HPDE6-E6E7 (cell line): ENCODE data around the gene VSTM2B.
"Not testable (repeated sequence)": the region's sequence is repeated elsewhere in the genome, so short reads cannot be mapped to it uniquely, and the experiment has no call there.

Experiments
- DNase-seq: peaks from one replicate; pipeline ENCODE4 v3.0.0; 2011; ENCODE audit warnings: missing footprints; ENCODE audit errors: extremely low spot score

Gene VSTM2B

DNA sequence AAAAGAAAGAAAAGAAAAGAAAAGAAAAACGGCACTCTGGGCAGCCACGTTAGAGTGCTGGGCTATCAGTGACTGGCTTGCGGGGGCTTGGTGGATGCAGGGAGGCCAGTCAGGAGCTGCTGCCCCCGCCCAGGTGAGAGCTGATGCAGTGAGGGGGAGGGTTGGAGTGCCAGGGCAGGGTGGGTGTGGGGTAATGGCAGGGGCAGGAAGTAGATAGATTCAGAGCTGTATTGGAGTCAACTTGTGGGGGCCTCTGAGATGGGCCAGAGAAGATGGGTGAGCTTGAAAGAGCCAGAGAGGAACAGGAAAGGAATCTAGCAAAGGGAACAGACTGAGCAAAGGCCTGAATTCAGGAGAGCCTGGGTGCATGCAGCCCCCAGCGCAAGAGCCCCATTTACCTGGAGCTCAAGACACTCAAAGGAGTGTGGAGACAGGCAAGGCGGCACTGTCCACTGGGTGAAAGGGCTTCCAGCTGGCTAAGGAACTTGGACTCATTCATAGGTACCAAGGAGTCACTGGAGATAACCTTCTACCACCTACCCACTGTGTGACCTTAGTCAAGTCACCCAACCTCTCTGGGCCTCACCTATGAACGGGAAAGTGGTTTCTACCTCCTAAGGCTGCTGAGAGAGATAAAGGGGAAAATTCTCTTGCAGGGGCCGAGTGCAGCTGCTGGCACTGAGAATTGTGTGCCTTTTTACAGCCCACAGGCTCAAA is 20.2 kb downstream of the VSTM2B start:
- DNase-seq, result no peak

DNA sequence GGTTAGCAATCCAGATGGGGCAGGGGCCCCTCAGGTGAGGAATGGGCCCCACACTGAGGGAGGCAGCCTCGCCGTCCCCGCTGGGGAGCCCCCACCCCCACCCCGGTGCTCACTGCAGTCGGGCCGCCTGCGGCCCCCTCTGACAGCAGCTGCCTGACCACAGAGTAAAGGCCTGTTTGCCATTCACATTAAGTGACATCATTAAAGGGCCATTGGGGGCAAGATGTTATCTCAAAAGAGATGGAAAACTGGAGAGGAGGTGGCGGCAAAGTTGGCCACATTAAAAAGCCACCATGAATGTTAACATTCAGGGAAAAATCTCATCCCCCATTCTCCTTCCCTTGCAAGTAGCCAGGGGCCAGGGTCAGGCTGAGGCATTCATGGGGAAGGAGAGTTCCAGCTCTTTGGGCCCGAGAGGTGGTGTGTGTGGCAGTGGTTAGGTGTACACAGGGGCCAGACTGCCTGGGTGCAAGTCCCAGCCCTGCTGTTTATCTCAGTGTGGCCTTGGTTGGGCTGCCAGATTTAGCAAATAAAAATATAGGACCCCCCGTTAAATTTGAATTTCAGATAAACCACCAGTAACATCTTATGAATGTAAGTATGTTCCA is 20.9 kb downstream of the VSTM2B start:
- DNase-seq, result no peak

GRCh38 chr19:29547361-29547960 is 21.7 kb downstream of the VSTM2B start:
- DNase-seq, result no peak

DNA sequence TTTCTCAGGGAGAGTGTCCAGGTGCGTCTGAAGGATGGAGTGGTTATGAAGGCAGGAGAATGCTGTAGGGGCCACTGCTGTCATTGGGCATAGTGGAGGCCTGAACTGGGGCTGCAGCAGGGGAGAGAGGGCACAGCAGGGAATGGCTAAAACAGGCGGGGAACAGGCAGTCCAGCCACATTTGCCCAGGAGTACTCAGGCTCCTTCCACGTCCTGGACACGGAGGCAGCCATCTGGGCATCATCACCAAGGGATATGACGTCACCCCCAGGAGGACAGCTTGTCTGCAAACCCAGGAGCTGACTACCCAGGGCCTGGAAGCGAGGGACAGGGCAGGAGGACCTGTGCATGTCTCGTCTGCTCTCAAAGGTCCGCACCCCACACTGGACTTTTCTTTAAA is 22.2 kb downstream of the VSTM2B start:
- no peak for DNase-seq

DNA sequence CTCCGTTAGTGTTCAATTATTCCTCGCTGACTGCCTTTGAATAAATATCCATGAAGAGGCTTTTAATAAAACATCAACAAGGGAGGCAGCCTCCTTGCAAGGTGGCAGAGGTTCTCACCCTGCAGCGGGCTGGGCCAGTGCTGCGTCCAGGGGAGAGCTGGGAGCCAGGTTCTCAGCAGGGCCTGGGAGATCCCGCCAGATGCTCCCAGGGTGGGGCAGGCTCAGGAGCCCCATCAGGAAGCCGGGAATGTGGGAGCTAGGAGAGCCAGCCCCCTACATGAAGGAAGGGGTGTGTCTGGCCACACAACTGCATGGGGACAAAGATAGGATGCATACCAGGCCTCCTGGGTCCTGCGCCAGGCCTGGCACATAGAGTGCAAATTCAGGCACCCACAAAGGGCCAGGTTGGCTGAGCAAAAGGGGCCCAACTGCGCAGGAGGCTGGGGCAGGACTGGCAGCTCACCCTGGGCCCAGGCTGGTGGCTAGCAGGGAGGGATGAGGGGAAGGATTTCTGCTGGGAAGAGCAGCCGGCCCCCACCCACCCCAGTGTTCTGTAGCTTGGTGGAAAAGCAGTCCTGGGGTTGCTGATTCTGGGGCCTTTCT is 22.8 kb downstream of the VSTM2B start:
- no peak for DNase-seq

DNA sequence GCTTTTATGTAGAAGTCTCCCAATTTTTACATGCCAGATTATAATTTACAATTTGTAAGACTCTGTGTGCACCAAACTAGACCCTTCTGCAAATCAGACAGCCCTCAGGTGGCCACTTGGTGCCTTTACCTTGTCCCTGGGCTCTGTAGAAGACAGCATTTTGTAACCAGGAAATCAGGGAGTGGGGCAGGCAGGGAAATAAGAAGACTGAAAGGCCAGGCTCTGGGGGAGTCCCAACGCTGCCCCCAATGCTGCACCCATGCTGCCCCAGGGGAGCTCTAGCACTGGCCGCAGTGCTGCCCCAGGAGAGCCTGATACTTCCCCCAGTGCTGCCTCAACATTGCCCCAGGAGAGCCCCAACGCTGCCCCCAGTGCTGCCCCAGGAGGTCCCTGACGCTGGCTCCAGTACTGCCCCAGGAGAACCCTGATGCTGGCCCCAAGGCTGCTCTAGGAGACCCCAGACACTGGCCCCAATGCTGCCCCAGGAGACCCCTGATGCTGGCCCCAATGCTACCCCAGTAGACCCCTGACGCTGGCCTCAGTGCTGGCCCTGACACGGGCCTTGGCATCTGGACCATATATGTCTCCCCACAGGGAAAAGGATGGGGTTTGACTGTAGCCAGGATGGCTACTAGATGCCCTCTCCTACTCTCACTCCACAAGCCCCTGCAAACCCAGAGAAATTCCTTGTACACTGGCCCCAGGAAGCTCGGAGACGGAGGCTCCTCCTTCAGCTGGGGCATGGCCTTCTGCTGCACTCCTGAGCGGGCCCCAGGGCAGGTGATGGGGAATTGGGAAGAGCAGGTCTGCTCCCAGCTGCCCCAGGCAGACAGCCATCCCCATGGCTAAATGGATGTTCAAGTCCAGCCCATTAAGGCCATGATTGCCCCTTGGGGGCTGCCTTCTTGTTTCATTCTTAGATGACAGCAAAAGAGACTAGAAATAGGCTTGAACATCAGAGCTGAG is 23.6 kb downstream of the VSTM2B start:
- DNase-seq, result no peak

- no peak for DNase-seq
Measured at GRCh38 chr19:29550896-29551295, 25.1 kb downstream of the VSTM2B start.

DNA sequence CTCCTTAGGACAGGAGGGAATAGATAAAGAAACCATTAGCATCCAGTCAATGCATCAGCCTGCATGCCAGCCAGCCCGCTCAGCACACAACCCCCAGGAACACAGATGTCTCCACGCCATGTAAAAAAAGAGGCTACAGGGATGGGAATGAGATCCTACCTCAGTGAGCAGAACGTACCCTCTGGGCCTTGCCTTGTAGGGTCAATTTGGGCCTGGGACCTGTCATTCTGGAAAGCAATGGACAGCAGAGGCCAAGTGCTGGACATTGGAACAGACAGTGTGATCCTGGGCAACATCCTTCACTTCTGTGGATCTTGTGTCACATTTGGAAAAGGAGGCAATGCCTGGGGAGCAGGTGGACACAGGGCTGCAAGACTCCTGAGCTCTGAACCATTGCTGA is 26.0 kb downstream of the VSTM2B start:
- DNase-seq, result no peak

- DNase-seq, result no peak
Measured at GRCh38 chr19:29552454-29553280, 26.9 kb downstream of the VSTM2B start.

DNA sequence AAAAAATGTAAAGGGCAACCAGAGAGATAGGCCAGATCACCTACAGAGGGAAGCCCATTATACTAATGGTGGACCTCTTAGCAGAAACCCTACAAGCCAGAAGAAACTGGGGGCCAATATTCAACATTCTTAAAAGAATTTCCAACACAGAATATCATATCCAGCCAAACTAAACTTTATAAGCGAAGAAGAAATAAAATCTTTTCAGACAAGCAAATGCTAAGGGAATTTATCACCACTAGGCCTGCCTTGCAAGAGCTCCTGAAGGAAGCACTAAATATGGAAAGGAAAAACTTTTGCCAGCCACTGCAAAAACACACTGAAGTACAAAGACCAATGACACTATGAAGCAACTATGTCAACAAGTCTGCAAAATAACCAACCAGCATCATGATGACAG is 28.4 kb downstream of the VSTM2B start:
- DNase-seq, result no peak

- not testable (repeated sequence) for DNase-seq
Measured at GRCh38 chr19:29559110-29559509, 33.3 kb downstream of the VSTM2B start.

DNA sequence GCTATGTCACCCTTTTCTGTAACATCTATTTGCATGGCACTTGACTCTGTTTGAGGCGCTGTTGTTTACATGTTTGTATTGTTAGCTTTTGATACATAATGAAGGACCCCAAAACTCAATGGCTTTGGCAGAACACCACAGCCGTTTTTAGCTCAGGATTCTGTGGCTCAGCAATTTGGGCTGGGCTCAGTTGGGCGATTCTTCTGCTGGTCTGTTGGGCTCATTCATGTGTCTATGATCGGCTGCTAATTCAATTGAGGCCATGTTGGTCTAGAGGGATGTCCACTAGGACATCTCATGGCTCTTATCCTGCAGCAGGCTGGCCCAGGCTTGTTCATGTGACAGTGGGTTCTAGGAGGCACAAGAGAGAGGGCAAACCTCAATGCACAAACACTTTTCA is 33.9 kb downstream of the VSTM2B start:
- DNase-seq, result no peak

GRCh38 chr19:29560313-29561075 is 34.7 kb downstream of the VSTM2B start:
- DNase-seq, result no peak

- DNase-seq, result no peak
Measured at GRCh38 chr19:29561601-29562000, 35.8 kb downstream of the VSTM2B start.

DNA sequence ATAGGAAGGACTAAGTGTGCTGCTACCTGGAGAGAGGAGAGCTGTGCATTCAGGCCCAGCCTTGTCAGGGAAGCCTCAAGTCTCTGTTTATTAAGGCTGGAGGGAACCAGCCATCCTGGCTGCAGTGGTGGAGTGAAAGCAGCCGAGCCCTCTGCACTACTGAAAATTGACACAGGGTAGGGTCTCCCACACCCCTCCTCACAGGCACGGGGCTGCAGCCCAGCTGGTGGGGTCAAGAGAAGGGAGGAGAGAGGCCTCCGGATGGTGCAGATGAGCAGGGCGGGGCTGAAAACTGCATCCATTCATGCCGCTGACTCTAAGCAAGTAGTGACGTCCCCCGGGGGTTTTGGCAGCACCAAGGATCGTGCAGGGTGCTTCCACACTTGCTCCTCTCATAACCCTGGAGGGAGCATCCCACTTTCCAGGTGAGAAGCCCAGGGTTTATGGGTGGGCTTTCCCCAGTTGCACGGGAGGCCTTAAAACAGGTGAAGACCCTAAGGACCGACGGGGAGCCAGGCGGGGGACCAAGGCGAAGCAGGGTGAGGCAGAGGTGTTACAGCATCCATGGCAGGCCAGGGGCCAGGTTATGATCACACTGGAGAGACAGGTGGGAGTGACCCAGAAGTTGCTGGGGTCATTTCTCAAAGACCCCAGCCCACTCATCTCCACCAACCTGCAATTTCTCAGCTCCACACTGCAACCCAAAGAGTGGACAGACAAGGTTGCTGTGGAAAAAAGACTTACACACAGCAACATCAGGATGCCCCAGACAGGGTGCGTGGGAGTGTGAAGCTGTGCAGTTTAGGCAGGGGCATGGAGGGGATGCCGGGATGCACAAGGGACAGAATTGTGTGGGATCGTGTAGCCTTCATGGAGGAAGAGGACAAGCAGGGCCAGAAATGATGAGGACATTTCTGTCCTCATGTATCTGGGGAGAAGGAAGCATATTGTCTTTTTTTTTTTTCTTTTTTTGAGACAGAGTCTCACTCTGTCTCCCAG is 36.8 kb downstream of the VSTM2B start:
- DNase-seq, result no peak

DNA sequence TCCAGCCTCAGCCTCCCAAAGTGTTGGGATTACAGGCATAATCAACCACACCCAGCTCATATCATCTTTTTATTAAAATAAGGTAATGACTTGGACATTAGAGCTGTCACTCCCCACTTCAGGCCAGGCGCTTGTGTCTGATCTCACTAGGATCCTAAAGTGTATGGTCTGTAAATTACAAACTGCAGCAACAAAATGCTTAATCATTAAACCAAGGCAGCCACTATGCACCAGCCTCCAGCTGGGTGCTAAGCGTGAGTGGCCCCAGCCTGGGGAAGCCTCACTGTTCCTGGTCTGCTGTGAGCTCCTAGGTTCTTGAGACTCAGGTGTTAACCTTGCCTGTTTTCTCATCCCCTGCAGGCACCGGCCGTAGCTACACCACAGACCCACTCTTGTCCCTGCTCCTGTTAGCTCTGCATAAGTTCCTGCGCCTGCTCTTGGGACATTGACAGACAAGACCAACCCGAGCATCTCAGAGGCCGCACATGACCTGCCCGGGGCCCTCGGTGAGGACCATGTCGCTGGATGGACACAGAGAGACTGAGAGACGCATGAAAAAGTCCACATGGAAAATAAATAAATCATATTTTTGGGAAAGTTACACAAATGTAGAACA is 37.8 kb downstream of the VSTM2B start:
- DNase-seq, result no peak

DNA sequence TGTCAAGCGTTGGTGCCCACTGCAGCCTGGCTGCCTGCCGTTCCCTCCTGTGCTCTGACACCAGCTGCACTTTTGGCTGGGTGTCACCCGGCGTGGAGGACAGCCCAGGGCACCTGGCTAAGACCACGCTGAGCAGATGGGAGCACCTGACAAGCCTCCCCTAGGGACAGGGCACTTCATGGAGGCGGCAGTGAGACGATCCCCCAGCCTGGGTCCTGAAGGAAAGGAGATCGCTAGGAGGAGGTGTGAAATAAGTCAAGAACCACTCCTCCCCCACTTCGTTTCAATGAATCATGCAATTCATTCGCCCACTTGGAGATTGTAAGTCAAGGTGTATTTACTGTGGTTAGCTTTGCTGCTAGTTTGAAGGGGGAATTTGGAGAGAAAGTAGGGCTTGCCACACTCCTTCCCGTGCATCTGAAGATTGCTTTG is 38.8 kb downstream of the VSTM2B start:
- DNase-seq, result no peak

DNA sequence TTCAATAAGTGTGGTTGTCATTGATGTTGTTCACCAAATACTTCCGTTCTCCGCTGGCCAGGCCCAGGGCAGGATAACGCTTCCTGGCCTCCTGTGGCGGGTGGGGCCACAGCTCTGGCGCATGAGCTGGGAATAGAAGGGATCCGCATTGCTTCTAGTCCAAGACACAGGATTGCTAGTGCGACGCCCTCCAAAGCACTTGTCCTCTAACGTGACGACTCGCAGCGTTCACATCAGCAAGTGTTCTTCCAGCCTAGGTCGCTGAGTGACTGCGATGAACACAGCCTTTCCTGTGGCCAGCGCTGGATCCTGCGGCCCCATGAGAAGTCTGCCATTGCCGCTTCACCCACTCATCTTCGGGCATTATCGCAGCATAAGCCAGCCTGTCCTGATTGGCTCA is 39.4 kb downstream of the VSTM2B start:
- no peak for DNase-seq
